NCI-H1417 treated with DMSO at 0.1 percent for 48 hours (cell line): Measurements from ENCODE around the gene CLDN16.

Source experiments
- DNase-seq: peaks from one replicate; lab custom pipeline; 2025; lab: John Stamatoyannopoulos, UW

CLDN16 gene

GRCh38 chr3:190380184-190380583 lies 7.8 kb upstream of the CLDN16 start:
- DNase-seq: no peak

DNA sequence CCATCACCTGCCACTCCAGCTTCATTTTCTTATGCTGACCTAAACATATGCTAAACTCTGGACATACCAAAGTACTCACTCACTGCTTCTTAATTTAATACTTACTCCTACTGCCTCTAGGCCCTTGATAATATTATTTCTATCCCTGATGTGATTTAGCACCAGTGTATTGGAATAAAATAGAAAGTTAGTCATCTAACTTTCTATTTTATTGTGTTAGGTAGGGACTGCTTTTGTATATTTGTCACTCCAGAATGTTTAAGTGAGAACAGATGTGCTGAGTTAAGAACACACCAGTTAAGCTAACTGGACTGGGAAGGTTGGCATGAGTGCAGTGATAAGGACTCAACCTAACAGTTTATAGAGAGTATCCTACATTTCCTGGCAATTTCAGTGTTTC lies 6.5 kb upstream of the CLDN16 start:
- DNase-seq: no peak

- no peak for DNase-seq
Measured at GRCh38 chr3:190382082-190382481, 5.9 kb upstream of the CLDN16 start.

DNA sequence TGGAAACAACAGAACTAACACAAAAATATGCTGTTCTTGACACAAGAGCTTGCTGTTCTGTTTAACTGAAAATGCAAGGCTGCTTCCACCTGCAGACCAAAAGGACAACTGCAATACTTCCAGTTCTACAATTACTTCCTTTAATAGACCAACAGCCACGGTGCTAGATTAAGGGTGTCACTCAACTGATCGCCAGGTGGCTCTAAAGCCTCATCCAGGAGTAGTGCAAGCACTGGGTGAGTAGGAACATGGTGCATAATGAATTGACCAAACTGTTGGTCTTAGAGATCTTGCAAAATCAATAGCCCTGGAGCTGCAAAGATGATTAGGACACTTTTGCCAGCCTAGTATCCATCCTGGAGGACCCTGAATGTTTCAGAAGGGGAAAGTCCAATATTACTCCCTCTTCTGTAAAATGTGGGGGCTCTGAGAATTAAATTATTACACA lies 3.6 kb upstream of the CLDN16 start:
- DNase-seq: no peak

DNA sequence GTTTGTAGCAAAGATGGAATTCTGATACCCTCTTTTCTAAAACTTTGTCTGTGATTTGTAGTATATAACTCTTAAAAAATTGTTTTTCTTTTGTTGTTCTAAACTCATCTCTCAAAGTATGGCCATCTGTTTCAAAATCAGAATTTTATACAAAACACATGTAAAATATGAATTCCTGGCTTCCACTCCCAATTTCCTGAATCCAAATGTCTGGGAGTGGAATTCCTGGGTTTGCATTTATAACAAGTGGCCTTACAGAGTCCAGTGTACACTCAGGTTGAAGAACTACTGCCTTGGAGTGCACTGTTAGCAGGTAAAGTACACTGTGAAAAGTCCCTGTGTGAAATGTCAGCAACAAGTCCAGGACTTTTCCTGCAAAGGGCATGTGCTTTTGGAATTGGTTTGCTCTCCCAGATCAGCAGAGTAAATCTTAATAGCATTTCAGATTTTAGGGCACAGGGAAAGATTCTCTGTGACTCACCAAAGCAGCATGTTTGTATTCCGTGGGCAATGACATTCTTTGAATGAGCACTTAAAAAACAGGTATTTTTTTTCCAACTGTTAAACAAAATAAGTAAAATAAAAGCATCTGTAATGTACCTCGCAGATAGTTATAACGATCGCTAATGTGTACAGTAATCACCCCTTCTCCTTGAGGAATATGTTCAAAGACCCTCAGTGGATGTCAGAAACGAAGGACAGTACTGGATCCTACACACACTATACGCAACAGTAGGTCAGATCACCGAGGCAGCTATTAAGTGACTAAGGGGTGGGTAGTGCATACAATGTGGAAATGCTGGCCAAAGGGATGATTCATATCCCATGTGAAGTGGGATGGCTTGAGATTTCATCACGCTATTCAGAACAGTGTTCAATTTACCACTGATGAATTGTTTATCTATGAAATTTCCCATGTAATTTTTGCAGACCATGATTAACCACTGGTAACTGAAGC lies 2.0 kb upstream of the CLDN16 start:
- no peak for DNase-seq

DNA sequence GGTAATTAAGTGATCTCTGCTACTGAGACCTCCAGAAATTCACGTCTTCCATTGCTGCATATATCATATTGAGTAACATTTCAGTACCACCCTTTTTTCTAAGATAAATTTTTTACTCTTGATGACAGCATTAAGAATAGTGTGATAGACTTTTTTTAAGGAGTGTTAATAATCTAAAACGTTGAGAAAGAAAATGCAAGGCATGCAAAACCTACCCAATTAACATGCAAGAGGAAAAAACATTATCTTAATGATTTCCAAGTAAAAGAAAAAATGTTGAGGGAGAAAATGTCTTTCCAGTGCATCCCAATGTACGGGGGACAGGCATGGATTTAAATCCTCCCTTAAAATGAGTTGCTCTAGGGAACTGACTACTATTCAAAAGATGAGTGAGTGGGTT lies 740 bp downstream of the CLDN16 start:
- no peak for DNase-seq

DNA sequence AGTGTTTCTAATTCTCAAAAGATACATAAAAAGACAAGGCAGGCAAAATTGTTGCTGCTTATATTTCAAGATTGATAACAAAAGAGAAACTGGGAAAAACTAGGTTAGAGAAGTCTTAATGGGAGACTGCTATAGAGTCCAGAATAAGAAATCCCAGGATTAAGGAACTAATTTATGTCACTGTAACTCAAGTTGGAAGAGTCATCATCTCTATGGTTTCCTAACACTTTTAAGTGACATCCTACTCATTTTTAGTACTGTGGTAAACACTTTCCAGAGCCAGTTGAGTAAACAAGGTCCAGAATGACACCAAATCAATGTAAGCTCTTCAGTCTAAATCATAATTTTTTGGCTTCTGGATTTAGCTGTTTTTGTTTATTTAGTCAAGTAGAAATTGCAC lies 8.0 kb downstream of the CLDN16 start:
- DNase-seq: no peak

- no peak for DNase-seq
Measured at GRCh38 chr3:190397889-190398288, 9.9 kb downstream of the CLDN16 start.

- DNase-seq: no peak
Measured at GRCh38 chr3:190399677-190400076, 11.7 kb downstream of the CLDN16 start.

GRCh38 chr3:190401963-190402362 lies 14.0 kb downstream of the CLDN16 start:
- DNase-seq: no peak

DNA sequence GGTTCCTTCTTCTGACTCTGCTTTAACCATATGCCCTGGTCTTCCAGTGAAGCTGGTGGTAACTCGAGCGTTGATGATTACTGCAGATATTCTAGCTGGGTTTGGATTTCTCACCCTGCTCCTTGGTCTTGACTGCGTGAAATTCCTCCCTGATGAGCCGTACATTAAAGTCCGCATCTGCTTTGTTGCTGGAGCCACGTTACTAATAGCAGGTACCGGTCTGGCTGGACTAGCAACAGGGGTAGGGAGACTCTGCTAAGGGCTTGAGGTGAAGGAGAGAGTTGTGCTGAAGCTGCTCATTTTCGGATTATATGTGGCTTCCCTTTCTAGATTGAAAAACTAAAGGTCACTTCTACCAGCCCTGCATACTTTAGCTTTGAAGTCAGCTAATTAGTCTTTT lies 16.8 kb downstream of the CLDN16 start:
- DNase-seq: no peak

- DNase-seq: no peak
Measured at GRCh38 chr3:190414297-190414696, 26.3 kb downstream of the CLDN16 start.

- no peak for DNase-seq
Measured at GRCh38 chr3:190424108-190424477, 36.1 kb downstream of the CLDN16 start.

DNA sequence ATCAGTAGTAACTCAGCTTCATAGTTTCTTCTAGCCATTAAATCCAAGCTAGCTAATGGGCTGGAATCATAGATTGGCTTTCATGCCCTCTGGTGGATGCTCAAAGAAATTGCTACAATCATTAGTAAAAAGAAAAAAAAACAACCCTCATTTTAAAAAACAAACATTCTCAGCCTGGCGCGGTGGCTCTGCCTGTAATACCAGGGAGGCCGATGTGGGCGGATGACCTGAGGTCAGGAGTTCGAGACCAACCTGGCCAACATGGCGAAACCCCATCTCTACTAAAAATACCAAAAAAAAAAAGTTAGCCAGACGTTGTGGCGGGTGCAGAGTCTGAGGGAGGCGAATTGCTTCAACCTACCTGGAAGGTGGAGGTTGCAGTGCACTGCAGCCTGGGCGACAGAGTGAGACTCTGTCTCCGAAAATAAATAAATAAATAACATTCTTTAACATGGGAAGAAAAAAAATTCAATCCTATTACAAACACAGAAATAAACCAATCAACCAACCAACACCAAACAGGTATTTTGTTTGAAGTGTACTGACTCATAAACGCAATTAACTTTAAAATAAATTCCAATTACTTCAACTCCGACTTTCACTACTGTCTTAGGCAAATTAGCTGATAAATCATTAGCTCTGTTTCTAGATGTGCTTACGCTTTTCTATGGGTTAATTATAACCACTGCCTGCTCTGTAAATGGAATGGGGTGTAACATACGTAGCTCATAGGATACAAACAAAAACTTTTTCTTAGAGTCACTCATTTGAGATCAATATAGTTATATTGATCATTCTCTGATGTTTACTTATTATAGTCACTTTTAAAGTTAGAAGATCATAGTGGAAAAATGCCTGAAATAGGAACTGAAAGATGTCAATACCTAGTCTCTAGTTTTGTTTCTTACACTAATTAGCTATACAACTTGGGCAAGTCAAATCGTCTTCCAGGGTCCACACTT lies 36.8 kb downstream of the CLDN16 start:
- DNase-seq: peak; percentile 60

DNA sequence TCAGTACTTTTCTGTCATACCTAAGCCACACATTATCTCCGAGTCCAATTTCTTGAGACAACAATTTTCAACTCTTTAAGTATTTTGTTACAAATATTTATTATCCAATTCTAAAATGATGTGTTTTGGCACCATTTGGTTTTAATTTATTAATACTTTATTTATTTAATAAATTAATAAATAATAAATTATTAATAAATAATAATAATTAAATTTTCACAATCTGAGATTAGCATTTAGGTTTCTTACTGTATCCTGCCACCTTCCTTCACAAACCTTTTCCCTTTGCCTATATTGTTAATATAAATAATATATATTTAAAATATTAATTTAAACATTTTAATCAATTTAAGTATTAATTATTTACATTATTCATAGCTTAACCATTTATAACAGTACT lies 37.9 kb downstream of the CLDN16 start:
- no peak for DNase-seq

DNA sequence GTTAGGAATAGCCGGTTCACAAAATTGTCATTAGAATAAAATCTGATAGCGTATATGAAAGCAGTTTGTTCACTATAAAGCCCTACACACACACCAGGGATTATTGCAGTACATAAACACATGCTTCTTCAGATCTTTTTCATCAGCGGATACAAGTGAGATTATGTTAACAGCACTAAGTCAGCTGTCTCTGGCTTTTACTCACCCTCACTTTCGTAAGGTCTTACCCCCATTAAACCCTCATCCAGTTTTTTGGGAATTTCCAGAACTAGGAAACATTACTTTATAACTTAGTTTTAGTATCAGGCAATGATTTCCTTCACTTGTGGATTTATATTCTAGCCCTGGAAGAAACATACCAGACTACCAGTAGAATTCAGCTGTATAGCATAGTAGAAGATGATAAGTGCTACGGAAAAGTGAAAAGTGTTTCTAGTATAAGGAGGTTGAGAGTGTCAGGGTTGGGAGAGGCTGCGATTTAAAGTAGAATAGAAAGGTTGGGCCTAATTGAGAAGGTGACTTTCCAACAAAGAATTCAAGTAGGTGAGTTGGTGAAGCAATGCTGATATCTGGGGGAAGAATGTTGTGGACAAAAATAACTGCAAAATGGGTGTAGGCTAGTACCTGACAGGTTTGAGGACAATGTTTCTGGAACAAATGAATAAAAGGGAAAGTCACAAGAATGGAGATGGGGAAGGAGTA lies 39.0 kb downstream of the CLDN16 start:
- DNase-seq: no peak

DNA sequence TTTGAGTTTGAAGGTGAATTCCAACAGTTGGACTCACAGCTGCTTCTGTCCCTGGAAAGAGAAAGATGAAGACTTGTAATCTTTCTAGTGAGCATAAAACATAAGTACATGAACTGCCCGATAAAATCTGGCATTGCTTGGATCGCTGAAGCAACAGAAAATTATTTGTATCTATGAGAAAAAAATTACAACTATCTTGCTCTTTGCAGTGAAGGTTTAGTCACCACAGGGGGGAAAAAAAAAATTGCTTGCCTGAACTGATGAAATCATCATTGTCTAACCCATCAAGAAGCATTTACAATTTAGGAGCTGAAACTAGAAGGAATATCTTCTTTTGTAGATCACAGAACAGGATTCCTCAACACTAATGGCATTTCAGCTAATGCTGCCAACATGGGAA lies 41.7 kb downstream of the CLDN16 start:
- DNase-seq: no peak

- no peak for DNase-seq
Measured at GRCh38 chr3:190430906-190431305, 42.9 kb downstream of the CLDN16 start.

- no peak for DNase-seq
Measured at GRCh38 chr3:190432216-190432615, 44.3 kb downstream of the CLDN16 start.

DNA sequence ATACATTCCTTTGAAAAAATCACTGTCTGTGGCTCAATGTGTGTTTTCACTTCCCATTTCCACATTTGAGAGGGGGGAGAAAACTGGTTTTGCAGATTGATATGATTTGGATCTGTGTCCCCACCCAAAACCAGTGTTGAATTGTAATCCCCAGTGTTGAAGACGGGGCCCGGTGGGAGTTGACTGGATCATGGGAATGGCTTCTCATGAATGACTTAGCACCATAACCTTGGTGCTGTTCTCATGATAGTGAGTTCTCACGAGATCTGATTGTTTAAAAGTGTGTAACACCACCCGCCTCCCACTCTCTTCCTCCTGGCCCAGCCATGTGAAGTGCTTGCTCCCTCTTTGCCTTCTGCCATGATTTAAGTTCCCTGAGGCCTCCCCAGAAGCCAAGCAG lies 45.7 kb downstream of the CLDN16 start:
- DNase-seq: no peak

DNA sequence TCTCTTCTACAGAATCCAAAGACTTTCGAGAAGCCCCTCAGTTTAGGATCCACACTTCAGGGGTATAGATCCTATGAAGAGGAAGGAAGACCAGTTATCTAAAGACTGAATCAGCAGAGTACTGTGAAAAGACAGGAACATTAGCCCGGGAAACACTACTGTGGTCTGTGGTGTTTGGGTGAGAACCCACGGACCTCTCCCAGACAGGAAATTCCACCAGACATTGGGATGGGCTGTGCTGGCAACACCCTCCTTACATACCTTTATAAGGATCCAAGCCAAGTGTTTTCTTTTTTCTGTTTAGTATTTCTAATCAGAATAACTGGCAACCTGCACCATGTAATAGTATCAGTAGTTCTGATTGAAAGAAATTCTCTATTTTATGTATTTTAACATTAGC lies 47.7 kb downstream of the CLDN16 start:
- DNase-seq: no peak

- no peak for DNase-seq
Measured at GRCh38 chr3:190436331-190436730, 48.4 kb downstream of the CLDN16 start.
